Measurements from ENCODE around the gene LYRM1.
"Not testable (repeated sequence)": the region's sequence is repeated elsewhere in the genome, so short reads cannot be mapped to it uniquely, and the experiment has no call there.

The LYRM1 gene

GRCh38 chr16:20902426-20902825, 1.9 kb downstream of the LYRM1 start:
- DNase-seq, result no peak

GRCh38 chr16:20903116-20903898, 2.7 kb downstream of the LYRM1 start:
- no peak for DNase-seq

GRCh38 chr16:20903899-20904506, 3.4 kb downstream of the LYRM1 start:
- no peak for DNase-seq

GRCh38 chr16:20904507-20905081, 4.0 kb downstream of the LYRM1 start:
- no peak for DNase-seq

- DNase-seq, result no peak
These were observed 5.0 kb downstream of the LYRM1 start for GRCh38 chr16:20905576-20905975.

GRCh38 chr16:20906341-20907255, 6.0 kb downstream of the LYRM1 start:
- DNase-seq, result peak; percentile 22

GRCh38 chr16:20910781-20911321, 10.3 kb downstream of the LYRM1 start:
- DNase-seq, result no peak

GRCh38 chr16:20911361-20911760, 10.8 kb downstream of the LYRM1 start:
- no peak for DNase-seq

- DNase-seq, result no peak
These were observed 15.7 kb downstream of the LYRM1 start for GRCh38 chr16:20916289-20916688.

- no peak for DNase-seq
These were observed 16.4 kb downstream of the LYRM1 start for GRCh38 chr16:20916942-20917341.

- DNase-seq, result no peak
These were observed 18.1 kb downstream of the LYRM1 start for GRCh38 chr16:20918486-20919239.

GRCh38 chr16:20920091-20920490, 19.5 kb downstream of the LYRM1 start:
- no peak for DNase-seq

- DNase-seq, result no peak
These were observed 20.2 kb downstream of the LYRM1 start for GRCh38 chr16:20920799-20921198.

- DNase-seq, result no peak
These were observed 23.3 kb downstream of the LYRM1 start for GRCh38 chr16:20923876-20924275.

- no peak for DNase-seq
These were observed 25.2 kb downstream of the LYRM1 start for GRCh38 chr16:20925751-20926150.

- no peak for DNase-seq
These were observed 28.3 kb downstream of the LYRM1 start for GRCh38 chr16:20928774-20929411.

- not testable (repeated sequence) for DNase-seq
These were observed 29.2 kb downstream of the LYRM1 start for GRCh38 chr16:20929676-20930364.

- no peak for DNase-seq
These were observed 29.8 kb downstream of the LYRM1 start for GRCh38 chr16:20930365-20930690.

GRCh38 chr16:20931066-20931600, 30.6 kb downstream of the LYRM1 start:
- no peak for DNase-seq

- DNase-seq, result no peak
These were observed 33.0 kb downstream of the LYRM1 start for GRCh38 chr16:20933589-20933988.

GRCh38 chr16:20937736-20938135, 37.2 kb downstream of the LYRM1 start:
- no peak for DNase-seq

All from T1000 (cell line).